Heart left ventricle (tissue), 13 donors: ENCODE results near the gene PLPPR5.
"Not testable (repeated sequence)": the region's sequence is repeated elsewhere in the genome, so short reads cannot be mapped to it uniquely, and the experiment has no call there.

ENCODE experiments used
- POLR2A ChIP-seq, 2 donors: fragments of 450-650 bp; IDR thresholded peaks; one replicate each; pipeline ENCODE4 v1.6.1; 2017; ENCODE audit warnings: antibody characterized with exemption in 2 of 2, mild to moderate bottlenecking in 2 of 2, moderate library complexity in 2 of 2
- TF ChIP-seq, protein P1 (sequence below), 12 donors: fragments of 200-600 bp; sonication (generic) in 4 of 12; IDR thresholded peaks; one replicate each; pipeline versions ENCODE4 v1.5.0 to v1.8.0; 2018 to 2022; ENCODE audit warnings: antibody characterized with exemption in 12 of 12, mild to moderate bottlenecking in 5 of 12
- donor health status: ischemic (EF 13 %, LVEDD 7.1; RV severe dilation, severe dysfunction).
- donor health status: DM: no; HTN: yes; CAD: no.
- donor health status: DM: no; HTN: no; CAD: no.
- donor health status: ischemic (EF 25% LVEDD 6.9; RV normal size, moderate dysfunction).
- donor health status: ischemic (EF 25% LVEDD 5.7; RV mildly dilated, moderate dysfunction).
- donor health status: ischemic (EF 35%, LVEDD 5.7; RV mildly dilated, moderate dysfunction).
- donor health status: nonischemic (EF 11% LVEDD 7.7; RV severe dilation, severe dysfunction).
- donor health status: DM: yes; HTN: yes; CAD: no.
- donor health status: PGD.
- donor health status: ischemic (EF 29% LVEDD 5.4; RV normal size, mild dysfunction).
- donor health status: nonischemic (EF 23%, LVEDD 6.1; RV moderate dilation, normal function).

DNA sequence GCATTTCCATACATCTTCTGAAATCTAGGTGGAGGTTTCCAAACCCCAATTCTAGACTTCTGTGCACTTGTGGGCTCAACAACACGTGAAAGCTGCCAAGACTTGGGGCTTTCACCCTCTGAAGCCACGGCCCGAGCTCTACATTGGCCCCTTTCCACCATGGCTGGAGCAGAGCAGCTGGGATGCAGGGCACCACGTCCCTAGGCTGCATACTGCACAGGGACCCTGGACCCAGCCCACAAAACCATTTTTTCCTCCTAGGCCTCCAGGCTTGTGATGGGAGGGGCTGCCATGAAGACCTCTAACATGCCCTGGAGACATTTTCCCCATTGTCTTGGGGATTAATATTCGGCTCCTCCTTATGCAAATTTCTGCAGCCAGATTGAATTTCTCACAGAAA is 32.1 kb upstream of the PLPPR5 start:
- TF ChIP-seq, protein P1, sequence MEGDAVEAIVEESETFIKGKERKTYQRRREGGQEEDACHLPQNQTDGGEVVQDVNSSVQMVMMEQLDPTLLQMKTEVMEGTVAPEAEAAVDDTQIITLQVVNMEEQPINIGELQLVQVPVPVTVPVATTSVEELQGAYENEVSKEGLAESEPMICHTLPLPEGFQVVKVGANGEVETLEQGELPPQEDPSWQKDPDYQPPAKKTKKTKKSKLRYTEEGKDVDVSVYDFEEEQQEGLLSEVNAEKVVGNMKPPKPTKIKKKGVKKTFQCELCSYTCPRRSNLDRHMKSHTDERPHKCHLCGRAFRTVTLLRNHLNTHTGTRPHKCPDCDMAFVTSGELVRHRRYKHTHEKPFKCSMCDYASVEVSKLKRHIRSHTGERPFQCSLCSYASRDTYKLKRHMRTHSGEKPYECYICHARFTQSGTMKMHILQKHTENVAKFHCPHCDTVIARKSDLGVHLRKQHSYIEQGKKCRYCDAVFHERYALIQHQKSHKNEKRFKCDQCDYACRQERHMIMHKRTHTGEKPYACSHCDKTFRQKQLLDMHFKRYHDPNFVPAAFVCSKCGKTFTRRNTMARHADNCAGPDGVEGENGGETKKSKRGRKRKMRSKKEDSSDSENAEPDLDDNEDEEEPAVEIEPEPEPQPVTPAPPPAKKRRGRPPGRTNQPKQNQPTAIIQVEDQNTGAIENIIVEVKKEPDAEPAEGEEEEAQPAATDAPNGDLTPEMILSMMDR (IDR thresholded peaks at IDR 0.05) = not testable (repeated sequence)
- not testable (repeated sequence) for TF ChIP-seq POLR2A (IDR thresholded peaks at IDR 0.05)
